HS-5 (cell line): ENCODE data around the gene CLSTN2.

ENCODE experiments used
- DNase-seq: peaks from one replicate; pipeline ENCODE4 v3.0.0-alpha.2; 2012; ENCODE audit warnings: low read depth

The CLSTN2 gene

DNA sequence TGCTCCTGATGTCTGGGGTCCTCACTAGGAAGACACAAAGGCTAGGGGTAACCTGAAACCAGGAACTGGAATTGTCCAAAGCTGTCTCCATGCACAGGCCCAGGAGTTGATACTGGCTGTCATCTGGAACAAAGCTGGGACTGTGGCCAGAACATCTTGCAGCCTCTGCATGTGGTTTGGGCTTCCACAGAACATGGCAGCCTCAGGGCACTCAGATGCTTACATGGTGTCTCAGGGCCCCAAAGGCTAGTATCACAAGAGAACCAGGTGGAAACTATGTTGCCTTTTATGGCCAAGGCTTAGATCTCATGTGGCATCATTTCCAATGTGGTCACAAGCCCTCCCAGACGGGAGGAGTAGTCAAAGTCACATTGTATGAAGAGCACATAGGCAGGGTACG lies 407.7 kb downstream of the CLSTN2 start:
- DNase-seq: no peak

GRCh38 chr3:140343211-140344081 lies 408.5 kb downstream of the CLSTN2 start:
- DNase-seq: no peak

DNA sequence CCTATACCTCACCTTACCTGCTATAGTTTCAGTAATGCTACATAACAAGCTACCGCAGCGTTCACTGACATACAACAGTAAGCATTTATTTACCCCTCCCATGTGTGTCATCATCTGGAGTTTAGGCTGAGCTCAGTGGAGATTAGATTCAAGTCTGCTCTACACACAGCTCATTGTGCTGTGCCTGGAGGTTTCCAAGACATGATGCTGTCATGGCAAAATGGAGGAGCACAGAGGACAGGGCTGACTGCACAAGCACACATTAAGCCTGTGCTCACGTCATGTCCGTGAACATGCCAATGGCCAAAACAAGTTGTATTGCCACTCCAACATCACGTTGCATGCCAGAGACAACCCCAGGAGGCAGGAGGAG lies 409.1 kb downstream of the CLSTN2 start:
- DNase-seq: no peak

DNA sequence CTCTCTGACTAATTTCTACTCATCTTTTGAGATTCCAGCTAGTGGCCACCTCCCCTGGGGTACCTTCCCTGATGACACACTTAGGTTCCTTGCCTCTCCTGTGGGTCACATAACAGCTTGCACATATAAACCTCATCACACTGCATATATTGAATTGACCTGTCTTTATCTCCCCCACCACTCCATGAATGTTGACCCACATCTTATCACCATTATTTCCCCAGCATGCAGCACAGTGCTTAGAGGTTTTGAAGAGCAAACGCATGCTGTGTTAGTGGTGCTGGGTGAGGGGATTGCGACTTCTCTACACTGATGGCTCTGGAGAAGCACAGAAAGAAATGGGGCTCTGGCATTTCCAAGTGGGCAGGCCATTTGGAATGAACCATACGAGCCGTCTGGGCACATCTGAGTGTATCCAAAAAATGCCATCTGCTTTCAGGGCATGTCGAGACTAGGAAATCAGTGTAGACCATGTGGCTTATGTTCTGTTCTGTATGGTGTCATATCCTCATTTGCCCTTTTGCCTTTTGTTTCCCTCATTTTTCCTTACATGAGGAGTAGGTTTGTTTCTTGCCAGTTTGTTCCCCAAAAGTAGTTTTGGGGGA lies 409.7 kb downstream of the CLSTN2 start:
- DNase-seq: no peak

DNA sequence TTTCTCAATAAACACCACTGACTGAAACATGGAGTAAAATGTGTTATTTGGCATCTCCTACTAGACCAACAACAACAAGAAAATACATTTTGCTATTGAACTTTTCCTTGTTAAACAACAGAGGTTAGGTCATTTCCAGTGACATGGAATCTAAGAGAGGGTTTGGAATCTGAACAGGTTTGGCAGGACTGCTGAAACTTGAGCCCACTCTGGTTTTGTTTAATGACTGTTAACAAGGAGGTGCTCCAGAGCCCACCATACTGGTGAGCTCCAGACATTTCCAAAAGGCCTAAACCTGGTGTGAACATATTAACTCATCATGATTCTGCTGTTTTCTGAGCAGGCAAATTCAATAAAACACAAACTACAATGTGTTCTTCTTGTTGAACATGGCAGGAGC lies 412.2 kb downstream of the CLSTN2 start:
- no peak for DNase-seq

DNA sequence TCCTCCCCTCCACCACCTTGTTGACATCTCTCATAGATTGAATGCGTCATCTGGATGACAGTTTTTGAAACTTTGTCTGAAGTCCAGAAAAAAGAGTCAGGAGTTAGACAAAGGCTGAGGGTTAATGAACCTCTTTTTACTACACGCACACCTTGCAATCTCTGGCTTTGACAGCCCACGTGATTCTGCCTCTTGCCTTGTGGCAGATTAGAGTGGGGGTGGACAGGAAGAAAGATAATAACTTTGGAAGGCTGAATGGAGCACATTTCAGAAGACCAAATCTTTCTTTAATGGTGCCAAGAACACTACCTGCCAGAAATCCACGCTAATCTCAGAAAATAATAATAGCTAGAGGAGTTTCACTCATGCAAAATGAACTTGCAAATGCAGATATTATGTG lies 415.0 kb downstream of the CLSTN2 start:
- no peak for DNase-seq

DNA sequence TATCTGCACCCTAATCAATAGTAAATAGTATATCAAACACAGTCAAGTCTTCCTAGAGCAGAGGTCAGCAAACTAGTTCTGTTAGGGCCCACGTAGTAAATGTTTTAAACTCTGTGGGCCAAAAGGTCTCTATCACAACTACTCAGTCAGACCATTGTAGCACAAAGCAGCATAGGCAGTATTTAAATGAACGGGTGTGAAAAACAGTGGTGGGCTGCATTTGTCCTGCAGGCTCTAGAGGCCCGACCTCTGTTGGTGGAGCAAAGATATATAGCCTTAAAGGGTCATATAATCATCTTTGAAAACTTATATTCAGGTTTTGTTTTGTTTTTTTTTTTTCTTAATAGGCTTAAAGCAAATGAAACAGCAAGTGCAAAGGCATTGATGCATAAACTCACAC lies 416.5 kb downstream of the CLSTN2 start:
- DNase-seq: no peak

DNA sequence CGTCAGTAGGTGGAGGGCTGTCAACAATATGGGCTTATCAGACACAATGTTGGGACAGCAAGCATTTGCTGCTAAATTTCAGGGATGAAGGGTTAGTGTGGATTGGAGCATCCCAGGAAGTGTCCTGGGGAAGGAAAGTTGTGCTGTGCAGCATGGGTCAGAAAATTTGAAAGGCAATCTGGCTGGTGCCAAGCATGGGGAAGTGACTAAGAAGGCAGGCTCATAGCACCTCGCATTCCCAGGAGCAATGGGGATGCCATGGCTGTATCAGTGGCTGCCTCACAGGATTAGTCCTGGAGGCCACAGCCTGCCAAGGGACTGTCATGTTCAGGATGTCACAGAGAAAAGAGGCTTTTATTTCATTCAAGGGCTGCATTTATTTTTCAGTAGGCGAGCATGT lies 420.5 kb downstream of the CLSTN2 start:
- DNase-seq: no peak

- no peak for DNase-seq
Measured at GRCh38 chr3:140358686-140359085, 423.7 kb downstream of the CLSTN2 start.

DNA sequence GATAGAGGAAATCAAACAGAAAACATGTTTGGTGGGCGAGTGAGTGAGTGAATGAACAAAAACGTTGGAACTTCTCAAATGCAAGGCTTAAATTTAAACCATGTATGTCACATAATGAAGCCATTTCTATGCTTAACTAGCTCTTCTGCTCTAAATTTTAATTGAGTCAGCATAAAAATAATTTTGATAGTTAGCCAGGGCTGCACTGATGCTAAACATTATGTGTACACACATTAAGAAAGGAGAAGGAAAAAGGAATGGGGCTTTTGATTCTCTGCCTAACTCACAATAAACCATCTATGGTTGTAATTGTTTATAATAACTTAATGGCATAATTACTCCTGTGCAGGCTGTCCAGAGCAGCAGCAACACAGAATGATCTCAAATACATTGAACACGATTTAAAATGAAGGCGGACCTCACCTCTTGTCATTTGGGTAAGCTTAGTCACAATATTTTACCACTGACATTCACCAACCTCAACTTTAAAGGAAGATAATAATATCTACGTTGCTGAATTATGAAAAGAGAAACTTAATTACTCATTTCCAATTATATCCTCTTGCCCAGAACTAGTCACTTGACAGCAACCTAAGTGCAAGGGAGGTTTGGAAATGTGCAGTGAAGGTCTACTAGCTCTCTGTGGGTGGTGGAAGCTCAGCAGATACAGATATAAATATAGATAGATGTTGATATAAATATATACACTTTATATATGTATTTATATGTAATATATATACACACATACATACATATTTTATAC lies 424.4 kb downstream of the CLSTN2 start:
- DNase-seq: no peak

DNA sequence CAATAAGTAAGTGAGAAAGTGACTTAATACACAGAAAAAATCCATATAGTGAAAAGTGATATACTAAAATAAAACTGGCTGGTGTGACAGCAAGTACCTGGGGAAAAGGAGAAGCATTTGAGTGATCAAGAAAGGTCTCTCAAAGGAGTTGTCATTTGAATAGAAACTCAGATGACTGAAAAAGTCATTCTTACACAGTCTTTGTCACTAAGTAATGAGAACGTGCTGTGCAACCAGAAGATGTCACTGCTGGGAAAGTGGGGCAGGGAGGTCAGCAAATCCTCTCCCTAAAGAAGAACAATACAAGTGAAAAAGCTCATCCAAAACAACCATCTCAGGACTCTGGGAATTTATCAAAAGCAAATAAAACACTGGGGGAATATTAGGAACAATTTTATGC lies 425.3 kb downstream of the CLSTN2 start:
- no peak for DNase-seq

DNA sequence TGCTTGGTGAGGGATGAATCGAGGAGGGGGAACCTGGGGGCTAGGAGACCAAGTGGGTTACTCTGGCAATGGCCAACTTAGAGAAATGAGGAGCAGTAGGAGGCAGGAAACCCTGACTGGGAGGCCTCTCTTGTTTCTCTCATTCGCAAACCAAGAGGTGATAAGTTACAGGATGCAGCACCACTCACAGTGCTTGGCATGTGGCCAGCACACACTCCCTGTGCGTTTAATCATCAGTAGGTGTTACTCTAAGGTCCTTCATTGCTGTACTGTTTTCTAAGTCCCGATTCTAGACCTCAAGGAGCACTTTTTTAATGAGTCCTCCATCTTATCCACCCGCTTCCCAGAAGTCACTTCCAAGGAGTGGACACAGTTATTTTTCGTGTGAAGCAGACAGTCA lies 428.8 kb downstream of the CLSTN2 start:
- DNase-seq: no peak

DNA sequence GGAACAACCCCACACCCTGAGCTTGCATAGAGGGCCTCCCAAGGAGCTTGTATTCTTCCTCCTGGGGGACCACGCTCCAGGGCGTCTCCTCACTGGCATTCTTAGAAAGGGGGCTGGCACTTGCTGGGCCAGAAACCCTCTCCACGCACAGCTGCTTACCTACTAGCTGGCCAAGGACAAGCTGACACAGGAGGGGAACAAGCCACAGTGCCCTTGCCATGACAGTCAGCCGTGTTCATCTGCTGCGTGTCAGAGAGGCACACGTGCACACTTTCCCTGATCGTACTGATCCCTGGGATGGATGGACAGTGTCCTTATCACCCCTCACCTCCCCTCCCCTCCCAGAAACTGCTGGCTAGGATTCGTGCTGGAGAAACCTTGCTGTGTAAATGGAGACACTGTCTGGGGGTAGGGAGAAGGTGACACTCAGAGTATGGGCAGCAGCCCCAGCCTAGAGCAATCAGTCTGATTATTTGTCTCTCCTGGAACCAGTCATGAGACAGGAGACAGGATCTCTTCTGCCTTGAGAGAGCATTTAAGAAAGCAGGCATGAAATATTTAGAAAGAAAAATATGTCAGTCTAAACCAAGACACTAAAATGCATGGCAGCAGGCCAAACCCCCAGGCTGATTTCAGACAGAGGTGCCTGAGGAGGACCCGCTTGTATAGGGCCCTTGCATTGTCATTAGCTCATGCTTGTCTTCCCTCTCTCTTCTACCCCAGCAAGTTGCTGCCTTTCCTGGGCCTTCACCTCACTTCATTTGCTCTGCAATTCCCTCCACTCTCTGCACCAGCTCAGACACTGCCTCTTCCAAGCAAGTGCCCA lies 431.1 kb downstream of the CLSTN2 start:
- no peak for DNase-seq

DNA sequence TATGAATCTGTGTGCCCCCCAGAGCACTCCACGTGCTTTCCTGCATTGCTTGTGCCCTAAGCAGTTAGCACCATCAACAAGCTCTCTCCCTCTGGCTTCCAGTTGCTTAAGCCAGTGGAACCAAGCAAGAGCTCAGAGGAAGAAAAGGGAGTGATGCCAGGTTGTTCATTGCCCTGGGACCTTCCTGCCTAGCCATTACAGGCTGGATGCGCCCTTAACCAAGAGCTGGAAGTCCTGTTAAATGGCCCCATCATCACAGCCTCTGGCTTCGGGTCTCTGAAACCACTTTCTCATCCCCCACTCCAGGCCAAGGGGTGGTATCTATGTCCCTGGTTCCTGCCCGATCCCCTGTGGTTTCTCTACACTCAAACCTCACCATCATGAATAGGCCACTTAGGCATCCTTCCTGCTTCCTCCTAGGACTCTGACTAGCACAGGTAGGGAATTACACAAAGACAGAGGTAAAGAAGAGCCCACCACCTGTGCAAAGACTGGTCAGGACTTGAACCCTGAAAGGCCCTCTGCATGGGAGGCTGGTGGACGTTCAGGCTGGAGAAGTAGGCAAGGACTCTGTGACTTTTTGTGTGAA lies 433.3 kb downstream of the CLSTN2 start:
- no peak for DNase-seq

DNA sequence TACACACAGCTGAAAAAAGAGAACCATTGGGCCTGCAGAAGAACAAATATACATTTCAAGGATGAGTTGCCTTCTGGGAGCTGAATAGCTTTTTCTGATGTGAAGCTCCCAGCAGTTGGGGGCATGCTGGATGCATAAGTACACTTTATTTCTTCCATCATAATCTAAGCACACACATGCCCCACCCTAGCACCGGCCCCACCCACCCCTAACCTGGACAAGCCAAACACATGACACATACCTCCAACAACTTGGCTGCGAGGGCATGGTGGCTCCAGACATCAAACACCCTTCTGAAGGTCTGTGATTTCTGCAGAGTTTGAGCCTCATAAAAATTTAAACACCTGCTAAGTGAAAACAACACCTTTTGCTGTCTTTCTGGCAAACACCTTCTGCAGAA lies 435.7 kb downstream of the CLSTN2 start:
- DNase-seq: no peak

DNA sequence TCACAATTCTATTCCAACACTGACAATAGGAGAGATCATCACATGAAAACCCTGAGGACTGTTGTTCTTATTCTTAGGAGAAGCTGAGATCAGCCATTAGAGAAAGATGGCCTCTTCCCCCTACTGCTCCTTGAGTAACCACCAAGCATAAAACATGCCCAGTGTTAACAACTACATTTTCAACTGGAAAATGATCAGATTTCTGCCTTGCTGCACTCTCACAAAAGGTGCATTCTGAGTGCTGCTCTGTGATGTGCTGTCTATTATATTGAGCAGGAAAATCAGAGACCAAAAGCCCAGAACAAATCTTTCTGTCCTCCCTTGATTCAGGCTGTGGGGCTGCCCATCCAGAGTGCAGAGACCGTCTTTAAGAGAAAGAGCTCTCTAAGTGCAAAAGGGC lies 438.2 kb downstream of the CLSTN2 start:
- DNase-seq: no peak

- DNase-seq: no peak
Measured at GRCh38 chr3:140375002-140375401, 440.0 kb downstream of the CLSTN2 start.

- DNase-seq: no peak
Measured at GRCh38 chr3:140376136-140376889, 441.3 kb downstream of the CLSTN2 start.

GRCh38 chr3:140377644-140378043 lies 442.7 kb downstream of the CLSTN2 start:
- DNase-seq: no peak

- no peak for DNase-seq
Measured at GRCh38 chr3:140378571-140379340, 443.8 kb downstream of the CLSTN2 start.
